Measurements from ENCODE around the gene FAM184A.
A peak's percentile ranks its signal among the peaks of the same experiment; 100 is the strongest.

FAM184A gene

DNA sequence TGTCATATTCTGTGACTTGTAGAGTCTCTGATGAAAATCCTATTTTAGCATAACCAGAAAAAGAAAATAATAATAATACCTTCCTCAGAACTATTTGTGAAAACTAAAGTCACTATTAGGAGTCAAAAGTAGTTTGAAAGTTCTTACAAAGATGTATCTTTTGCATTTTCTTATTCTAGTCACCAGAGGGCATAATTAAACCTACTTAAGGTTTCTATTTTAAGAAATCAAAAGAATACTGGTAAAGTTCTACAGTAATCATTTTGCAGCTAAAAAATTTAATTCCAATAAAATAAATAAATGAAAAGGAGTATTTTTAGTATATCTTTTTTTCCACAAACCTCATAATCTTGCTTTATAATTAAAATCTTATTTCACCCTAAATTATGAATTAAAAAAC, 115.5 kb downstream of the FAM184A start:
- DNase-seq, result peak; percentile 6 to 38 (median 23)

DNA sequence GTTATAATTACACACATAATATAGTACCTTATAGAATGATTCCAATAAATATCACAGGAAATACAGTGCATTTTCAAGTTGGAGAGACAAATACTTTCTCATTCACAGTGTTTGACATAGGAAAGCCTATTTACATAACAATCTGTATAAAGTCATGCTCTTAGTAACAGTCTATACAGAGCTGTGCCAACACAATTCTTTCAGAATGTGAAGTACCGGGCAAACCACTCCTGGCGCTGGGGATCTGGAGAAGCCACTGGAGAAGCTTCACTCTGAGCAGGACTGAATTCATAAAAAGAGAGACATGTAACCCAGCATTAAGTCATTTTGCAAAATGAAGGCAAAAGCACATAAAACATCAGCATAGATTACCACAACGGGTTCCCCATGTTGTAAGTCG, 118.6 kb downstream of the FAM184A start:
- DNase-seq, result no peak

DNA sequence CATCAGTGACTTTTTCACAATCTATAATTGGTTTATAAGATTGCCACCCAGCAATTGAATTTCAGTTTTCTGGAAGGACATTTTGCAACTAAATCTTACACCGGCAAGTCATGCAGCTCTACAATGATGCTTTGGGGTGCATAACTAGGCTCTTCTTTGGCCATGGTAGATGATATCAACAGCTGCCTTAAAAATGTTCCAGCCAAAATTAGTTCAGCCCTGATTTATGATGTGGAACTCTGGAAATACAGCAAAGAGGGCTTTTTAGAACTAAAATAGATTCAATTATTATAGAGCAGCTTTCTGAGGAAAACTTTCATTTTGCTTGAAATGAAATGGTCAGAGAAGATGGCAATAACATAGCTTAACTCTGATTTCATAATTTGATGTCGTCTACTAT, 125.1 kb downstream of the FAM184A start:
- DNase-seq, result no peak

DNA sequence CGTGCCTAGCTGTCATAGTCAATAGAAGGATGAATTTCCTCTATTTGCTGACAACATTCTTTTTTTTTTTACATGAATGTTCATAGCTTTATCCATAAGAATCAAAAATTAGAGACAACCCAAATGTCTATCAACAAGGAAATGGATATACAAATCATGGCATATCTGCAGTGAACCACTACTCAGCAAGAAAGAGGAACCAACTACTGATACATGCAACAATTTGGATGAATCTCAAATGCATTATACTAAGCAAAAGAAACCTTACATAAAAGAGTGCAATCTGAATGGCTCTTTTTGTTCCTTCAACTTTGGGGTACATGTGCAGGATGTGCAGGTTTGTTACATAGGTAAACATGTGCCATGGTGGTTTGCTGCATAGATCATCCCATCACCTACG, 125.8 kb downstream of the FAM184A start:
- no peak for DNase-seq

DNA sequence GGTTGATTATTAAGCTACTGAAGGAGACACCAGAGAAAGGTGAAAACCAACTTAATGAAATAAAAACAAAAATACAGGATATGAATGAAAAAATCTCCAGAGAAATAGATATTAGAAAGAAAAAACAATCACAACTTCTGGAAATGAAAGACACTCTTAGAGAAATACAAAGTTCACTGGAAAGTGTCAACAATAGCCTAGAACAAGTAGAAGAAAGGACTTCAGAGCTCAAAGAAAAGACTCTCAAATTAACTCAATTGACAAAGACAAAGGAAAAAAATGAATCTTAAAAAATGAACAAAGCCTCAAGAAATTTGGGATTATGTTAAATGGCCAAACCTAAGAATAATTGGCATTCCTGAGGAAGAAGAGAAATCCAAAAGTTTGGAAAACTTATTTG, 133.2 kb downstream of the FAM184A start:
- DNase-seq, result no peak

DNA sequence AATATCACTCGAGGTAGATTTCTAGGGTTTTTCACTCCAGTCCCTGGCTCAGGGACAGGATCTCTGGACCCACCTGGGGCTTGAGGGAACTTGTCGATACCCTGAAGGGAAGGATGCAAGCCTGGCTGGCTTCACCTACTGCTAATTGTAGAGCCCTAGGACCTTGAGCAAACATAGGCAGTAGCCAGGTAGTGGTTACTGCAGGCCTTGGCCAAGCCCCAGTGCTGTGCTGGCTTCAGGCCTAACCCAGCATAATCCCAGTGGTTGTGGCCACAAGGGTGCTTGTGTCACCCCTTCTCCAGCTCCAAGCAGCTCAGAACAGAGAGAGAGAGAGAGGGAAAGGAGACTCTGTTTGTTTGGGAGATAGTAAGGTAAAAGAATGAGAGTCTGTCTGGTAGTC, 137.7 kb downstream of the FAM184A start:
- DNase-seq, result no peak

DNA sequence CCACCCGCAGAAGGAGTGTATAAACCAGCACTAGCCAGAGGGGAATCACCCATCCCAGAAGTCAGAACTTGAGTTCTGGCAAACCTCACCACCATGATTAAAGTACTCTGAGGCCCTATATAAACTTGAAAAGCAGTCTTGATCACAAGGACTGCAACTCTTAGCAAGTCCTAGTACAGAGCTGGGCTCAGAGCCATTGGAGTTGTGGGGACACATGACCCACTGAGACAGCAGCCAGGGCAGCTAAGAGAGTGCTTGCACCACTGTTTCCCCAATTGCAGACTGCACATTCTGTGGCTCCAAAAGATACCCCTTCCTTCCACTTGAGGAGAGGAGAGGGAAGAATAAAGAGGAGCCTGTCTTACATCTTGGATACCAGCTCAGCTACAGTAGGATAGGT, 138.8 kb downstream of the FAM184A start:
- DNase-seq, result no peak

DNA sequence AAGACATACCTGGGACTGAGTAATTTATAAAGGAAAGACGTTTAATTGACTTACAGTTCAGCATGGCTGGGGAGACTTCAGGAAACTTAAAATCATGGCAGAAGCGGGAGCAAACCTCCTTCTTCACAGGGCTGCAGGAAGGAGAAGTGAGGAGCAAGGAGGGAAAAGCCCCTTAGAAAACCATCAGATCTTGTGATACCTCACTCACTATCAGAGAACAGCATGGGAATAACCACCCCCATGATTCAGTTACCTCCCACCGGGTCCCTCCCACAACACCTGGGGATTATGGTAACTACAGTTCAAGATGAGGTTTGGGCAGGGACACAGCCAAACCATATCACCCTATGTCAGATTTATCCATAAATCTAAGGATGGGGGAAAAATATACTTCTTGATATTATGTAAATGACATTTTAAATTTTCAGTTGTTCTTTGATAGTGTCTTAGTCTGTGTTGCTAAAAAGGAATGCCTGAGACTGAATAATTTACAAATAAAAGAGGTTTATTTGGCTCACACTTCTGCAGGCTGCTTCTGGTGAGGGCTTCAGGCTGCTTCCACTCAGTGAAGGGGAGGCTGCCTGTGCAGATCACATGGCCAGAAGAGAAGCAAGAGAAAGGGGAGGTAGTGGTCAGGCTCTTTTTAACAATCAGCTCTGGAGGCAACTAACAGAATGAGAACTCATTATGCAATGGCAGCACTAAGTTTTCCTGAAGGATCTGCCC, 142.3 kb downstream of the FAM184A start:
- peak; percentile 46 to 65 (median 55) for DNase-seq

DNA sequence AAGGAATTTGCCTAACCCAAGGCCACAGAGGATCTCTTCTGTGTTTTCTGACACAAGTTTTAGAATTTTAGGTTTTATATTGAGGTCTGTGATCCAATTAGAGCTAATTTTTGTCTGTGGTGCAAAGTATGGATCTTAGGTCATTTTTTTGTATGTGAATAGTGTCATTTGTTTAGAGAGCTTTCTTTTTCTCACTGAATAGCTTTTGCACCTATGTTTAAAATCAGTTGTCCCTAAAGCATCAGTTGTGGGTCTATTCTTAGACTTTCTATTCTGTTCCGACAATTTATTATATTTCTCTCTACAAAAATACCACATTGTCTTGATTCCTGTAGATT, 143.2 kb downstream of the FAM184A start:
- DNase-seq, result no peak

DNA sequence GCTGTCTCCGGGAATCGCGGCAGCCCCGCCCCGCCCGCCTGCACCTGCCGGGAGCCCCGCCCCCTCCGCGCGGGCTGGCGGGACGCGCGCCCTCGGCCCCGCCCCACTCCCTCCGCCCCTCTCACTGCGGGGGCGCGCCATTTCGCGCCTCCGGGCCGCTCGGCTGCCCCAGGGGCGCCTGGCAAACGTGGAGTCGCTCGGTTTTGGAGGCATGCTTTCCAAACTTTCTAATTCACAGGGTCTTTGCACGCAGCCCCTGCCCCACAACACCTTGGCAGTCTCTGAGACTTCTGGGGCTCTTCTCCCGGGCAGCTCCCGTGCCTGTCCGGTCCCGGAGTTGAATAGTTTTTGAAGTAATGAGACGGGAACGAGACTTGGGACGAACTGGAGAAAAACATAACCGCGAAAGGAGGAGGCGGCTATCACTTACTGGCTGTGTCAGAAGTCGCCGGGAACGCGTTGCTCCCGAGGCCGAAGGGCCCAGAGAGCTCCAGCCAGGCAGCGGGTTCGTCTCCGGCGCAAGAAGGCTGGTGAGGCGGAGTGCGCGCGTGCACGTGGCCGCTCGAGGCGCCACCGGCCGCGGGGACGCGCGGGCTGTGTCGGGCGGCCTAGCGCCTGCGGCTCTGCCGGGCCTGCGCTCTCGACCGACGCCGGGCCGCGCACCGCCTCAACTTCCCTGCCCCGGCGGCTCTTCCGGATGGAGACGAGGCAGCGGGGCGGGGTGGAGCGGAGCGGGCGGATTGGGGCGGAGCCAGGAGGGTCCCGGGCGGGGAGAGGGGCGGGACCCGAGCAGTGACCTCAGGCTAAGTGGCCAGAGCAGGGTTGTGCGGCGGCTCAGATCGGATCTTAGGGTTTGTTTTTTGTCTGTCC, 143.8 kb downstream of the FAM184A start, which contains the start of gene MCM9:
TSS of gene MCM9 (minus strand) at position 699 of the 870 bp plus-strand sequence. CDS start 3,436 bp downstream, outside the sequence.
- DNase-seq, result peak; percentile 96 to 99 (median 98)

DNA sequence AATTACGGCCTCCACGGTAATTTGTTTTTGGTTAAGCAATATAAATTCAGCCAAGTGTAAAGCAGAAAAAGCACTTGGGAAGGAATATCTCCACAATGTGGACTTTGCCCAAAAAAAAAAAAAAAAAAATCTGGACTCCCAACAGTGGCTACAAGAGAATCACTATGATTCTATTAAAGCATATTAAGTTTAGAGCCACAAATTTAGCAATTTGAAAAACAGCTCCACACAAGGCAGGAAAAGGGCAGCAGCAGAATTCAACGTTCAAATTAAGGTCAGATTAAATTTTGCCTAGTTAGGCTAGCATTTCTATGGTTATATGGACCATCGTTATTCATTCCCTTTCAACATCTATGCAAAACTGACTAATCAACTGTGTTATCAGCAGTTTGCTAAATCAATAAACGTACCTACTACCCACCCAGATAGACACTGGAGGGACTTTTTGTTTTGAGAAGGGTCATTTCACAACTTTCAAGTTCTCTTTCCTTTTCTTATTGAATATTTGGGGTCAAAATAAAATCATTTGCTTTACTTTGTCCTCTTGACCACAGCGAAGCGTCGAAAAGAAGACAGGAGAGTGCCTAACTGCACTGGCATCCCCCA, 144.5 kb downstream of the FAM184A start:
- no peak for DNase-seq

DNA sequence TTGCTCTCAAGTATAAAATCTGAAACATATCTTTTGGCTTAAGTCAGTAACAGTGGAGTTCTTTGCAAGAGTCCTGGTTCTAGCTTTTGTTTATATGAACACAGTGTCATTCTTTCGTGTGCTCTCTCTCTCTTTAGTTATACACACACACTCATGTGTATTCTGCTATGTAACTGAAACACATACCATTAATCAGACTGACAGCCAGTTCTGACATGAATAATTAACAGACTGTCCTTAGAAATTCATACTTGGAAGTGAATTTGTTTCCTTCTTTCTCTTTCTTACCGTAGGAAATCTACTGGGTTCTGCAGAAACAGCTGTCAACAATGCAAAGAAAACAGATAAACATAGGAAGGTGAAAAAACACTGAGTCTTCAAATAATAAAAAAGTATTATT, 146.0 kb downstream of the FAM184A start:
- no peak for DNase-seq

DNA sequence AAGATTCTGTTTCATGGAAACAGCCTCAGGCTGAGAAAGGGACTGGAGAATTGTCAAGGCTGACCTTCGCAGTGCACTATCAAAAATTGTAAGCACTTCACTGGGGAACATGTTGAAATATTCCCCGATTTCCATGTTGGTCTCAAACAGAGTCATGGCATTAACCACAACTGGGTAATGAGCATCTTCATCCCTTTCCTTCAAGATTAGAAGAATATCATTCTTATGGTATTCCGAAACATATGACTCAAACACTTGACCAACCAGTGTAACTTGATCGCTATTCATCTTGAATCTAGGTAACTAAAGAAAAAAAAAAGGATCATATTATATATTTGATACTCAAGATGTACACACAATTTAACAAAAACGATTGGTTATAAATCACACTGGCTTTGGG, 147.0 kb downstream of the FAM184A start:
- no peak for DNase-seq

DNA sequence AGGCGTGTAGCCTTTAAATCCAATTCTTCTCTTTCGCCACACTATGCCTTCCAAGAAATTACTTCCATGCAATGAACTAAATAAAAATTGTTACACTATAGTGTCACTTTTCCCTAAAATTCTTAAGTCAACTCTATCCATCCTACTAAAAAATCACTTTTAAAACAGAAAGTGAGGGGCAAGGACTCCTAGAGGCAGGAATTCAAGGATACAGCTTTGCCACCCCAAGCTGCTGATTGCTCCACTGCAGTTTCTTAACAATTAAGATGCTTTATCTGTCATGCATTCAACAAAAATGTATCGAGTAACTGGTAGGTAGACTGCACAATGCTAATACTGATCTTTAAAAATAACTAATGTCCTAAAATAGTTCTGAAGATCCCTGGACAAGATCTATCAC, 147.8 kb downstream of the FAM184A start:
- no peak for DNase-seq

DNA sequence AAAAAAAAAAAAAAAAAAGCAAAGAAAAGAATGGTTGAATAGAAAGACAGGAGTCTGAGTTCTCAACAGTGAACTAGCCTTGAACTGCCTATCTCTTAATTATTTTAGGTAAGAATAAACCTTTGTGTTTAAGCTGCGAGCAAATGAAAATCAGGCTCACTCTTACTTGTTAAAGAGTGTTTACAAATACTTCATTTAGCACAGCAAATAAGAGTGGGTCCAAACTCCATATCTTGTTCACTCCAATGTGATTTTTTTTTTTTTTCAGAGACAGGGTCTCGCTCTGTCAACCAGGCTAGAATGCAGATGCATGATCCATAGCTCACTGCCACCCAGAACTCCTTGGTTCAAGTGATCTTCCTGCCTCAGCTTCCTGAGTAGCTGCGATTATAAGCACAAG, 155.4 kb downstream of the FAM184A start:
- DNase-seq, result no peak

DNA sequence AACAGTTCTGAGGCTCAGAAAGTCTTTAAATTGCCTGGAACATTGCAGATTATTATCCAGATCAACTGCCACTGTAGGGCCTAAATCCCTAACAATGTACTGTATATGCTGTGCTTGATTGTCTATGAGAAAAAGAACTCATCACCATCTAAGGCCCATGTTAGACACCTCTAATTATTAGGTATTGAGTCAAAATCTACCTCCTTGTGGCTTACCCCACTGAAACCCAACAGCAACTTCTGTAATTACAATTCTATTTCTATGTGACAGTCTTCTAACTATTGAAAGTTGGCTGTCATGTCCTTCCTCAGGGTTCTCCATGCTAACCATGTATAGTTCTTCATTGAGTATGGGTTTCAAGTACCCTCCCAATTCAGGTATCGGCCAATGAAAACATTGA, 157.4 kb downstream of the FAM184A start:
- DNase-seq, result no peak

DNA sequence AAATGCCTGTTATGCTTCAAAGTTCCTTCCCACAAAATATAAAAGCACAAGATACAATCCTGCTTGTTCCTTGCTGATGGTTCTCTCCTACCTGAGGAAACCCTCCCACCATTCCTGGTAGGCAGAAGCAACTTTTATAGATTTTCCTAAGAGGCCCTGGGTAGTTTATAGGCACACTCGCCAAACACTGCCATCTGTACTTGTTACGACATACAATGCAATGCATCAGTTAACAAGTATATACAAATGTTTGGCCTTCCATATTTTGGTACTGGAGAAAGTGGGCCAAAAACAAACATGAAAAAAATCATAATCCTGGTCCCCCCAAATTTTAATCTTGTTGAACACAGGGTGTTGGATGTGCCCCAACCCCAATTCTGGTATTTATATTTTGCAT, 160.1 kb downstream of the FAM184A start:
- DNase-seq, result no peak

DNA sequence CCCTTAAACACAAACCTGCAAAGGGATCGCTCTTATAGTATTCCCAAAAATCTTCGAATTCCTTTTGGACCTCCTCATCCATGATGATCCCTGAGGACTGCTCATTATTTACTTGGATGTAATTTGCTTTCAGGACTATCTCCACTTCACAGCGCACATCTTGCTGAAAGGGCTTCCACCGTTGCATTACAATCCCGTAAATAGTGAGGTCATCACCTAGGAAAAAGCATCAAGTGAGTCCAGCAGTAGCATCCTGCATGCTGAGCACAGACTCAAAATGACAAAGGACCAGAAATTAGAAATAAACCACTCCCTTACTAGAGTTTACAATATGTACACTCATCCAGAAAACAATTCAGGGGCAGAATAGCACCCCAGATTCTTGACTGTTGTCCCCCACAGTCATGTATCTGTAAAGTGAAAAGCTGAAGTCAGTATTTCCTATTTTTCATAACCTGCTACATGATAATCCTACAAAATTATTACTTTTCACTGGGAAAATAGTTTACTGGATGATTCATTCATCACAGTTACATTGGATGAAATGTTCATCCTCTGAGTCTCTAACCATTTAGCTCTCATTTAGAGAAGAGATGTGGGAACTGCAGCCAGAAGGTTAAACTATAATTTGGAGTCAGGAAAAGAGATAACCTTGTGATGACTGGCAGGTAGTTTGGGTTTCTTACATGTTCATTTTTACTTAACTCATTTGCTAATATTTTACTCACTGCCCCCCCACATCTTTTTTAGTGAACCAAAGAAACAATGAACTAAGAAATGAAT, 160.7 kb downstream of the FAM184A start:
- no peak for DNase-seq

DNA sequence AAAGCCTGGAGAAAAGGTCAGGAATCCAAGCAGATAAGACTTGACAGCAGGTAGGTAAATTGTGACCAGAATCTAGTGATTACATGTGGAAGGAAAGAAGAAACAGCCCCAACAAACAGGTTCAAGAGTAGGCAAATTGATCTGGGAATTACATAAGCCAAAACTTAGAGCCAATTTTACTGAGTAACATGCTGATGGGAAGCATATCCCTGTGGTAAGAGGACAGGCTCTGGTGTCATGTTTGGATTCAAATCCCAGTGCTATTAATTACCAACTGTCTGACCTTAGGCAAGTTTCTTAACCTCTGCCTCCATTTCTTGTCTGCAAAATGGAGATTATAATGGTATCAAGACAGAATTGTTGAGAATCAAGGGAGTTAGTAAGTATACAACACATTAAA, 163.9 kb downstream of the FAM184A start:
- DNase-seq, result no peak

DNA sequence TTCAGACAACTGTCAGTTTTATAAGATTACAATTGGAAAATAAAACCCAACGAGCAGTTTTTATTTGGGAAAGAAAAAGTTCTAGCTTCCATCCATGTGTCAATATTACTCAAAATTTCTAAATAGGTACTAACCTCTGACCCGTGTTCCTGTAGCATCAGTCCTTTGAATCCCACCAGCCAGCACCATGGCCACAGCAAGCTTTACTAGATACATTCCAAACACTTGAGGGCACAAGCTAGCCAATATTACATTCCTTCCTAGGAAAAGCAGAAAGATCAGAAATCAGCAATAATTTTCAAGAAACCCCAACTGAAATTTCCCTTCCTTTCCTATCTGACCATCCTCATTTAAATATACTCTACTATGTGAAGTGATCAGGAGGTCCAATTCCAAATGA, 165.3 kb downstream of the FAM184A start:
- no peak for DNase-seq

DNA sequence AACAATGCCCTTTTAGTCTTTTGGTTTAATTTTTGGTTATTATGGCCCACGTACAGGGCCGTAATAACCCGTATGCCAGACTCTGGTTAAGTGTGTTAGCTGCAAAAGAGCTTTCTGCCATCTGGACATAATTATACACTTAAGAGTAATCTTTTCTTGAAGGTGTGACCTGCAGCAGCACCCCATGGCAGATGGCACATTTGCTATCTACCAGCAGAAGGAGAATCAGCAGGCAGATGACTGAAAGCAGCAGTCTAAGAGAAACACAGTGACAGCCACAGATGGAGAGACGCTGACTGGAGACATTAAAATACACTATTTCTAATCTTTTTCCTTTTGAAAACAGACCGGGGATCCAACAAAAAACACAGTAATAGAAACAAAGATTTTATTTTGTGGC, 165.8 kb downstream of the FAM184A start:
- DNase-seq, result no peak

Measured in suppressor macrophage treated with lipopolysaccharide for 1 hour (primary cell).